K562 (cell line): ENCODE measurements around the gene CERS2. TPM values are rescaled to one million over a fixed set of nuclear protein-coding genes. Genes with fewer than 3 reads are reported as not detected.

ENCODE experiments used
- E2F3 ChIP-seq: fragments of 250-450 bp; sonication (Bioruptor Pico); IDR thresholded peaks from 2 replicates; pipeline ENCODE4 v1.4.0; 2020; ENCODE audit warnings: mild to moderate bottlenecking
- FOXJ2 ChIP-seq: fragments of 200-800 bp; sonication (Bioruptor generic); IDR thresholded peaks from 2 replicates; pipeline ENCODE4 v1.6.1; 2016; ENCODE audit warnings: missing genetic modification characterization, missing compliant biosample characterization
- GTF3C2 ChIP-seq: IDR thresholded peaks from 3 replicates; pipeline ENCODE4 v1.6.1; 2011; ENCODE audit warnings: borderline replicate concordance, mild to moderate bottlenecking, moderate library complexity; ENCODE audit not compliant: insufficient read length; ENCODE audit errors: extremely low read depth
- KDM5B ChIP-seq: fragments of 200-600 bp; sonication (generic); IDR thresholded peaks from 2 replicates; pipeline ENCODE4 v1.6.1; 2012; ENCODE audit warnings: low read depth, mild to moderate bottlenecking, moderate library complexity, low read length, control low read depth, inconsistent platforms; ENCODE audit not compliant: insufficient replicate concordance
- POLR2AphosphoS2 ChIP-seq: IDR thresholded peaks from 2 replicates; pipeline ENCODE4 v1.6.1; 2012; ENCODE audit warnings: low read length, improper control_type of control experiment
- RBFOX2 ChIP-seq: fragments of 200-400 bp; formaldehyde crosslinking; IDR thresholded peaks from 2 replicates; pipeline ENCODE4 v1.6.1; 2017; ENCODE audit warnings: low read depth, mild to moderate bottlenecking, low read length, moderate library complexity
- TCF7L2 ChIP-seq: fragments of 150-350 bp; IDR thresholded peaks from 2 replicates; pipeline ENCODE4 v1.6.1; 2016; ENCODE audit warnings: low read depth, mild to moderate bottlenecking, low read length, moderate library complexity
- ZFX ChIP-seq: sonication (generic); formaldehyde crosslinking; IDR thresholded peaks from 2 replicates; pipeline ENCODE4 v1.8.0; 2022; ENCODE audit warnings: mild to moderate bottlenecking, missing genetic modification reagents, moderate library complexity
- ZKSCAN1 ChIP-seq: fragments of 150-350 bp; IDR thresholded peaks from 2 replicates; pipeline ENCODE4 v1.6.1; 2016; ENCODE audit warnings: low read depth, low read length
- ZNF239 ChIP-seq: fragments of 250-450 bp; sonication (Bioruptor Pico); IDR thresholded peaks from 2 replicates; pipeline ENCODE4 v1.4.0; 2020; ENCODE audit warnings: mild to moderate bottlenecking
- ZNF263 ChIP-seq: sonication (generic); formaldehyde crosslinking; IDR thresholded peaks from 2 replicates; pipeline ENCODE4 v1.8.0; 2022; ENCODE audit warnings: mild to moderate bottlenecking, missing genetic modification reagents, borderline replicate concordance
- ZNF551 ChIP-seq: fragments of 250-450 bp; sonication (Bioruptor Pico); IDR thresholded peaks from 2 replicates; pipeline ENCODE4 v1.5.0; 2021; ENCODE audit warnings: mild to moderate bottlenecking, moderate library complexity
- ZNF586 ChIP-seq: fragments of 450-650 bp; formaldehyde crosslinking; conservative IDR thresholded peaks from 2 replicates; pipeline ENCODE4 v1.4.0; 2020; ENCODE audit warnings: mild to moderate bottlenecking, moderate library complexity
- ZNF76 ChIP-seq: fragments of 250-450 bp; sonication (Bioruptor Pico); IDR thresholded peaks from 2 replicates; pipeline ENCODE4 v1.4.0; 2020; ENCODE audit warnings: mild to moderate bottlenecking, moderate library complexity, borderline replicate concordance
- ZNF785 ChIP-seq: fragments of 250-450 bp; sonication (Bioruptor Pico); IDR thresholded peaks from 2 replicates; pipeline ENCODE4 v1.4.0; 2020; ENCODE audit warnings: mild to moderate bottlenecking
- polyA plus RNA-seq, 8 experiments: library from polyadenylated mRNA; depleted of rRNA in 4 of 8; stranded (reverse) in 5 of 8; unstranded in 3 of 8; fragments of >200 nt; fragmentation: Nextera tagmentation in 2 of 8; fragmentation: Illumina TruSeq in 1 of 8; extraction: Ambion mirVana in 2 of 8; extraction: Trizol in 1 of 8; gene quantifications; 2 replicates each; pipeline versions ENCODE4 v1.2.1 to v1.2.3, GENCODE V29; 2011 to 2014; ENCODE audit warnings: inconsistent platforms in 1 of 8, missing spikeins in 1 of 8
- total RNA-seq, 7 experiments: library from RNA; depleted of rRNA in 6 of 7; stranded (reverse); fragments of >200 nt in 6 of 7; fragmentation: Illumina TruSeq in 2 of 7; extraction: Trizol in 2 of 7; gene quantifications; 2 replicates each; pipeline versions ENCODE4 v1.2.1 to v1.2.3, GENCODE V29; 2011 to 2021; ENCODE audit warnings: low replicate concordance in 1 of 7
- TF ChIP-seq, protein P1 (sequence below): sonication (generic); formaldehyde crosslinking; IDR thresholded peaks from 2 replicates; pipeline ENCODE4 v1.9.0; 2022; ENCODE audit warnings: mild to moderate bottlenecking, missing genetic modification reagents
- TF ChIP-seq, protein P2 (sequence below): fragments of 450-650 bp; IDR thresholded peaks from 2 replicates; pipeline ENCODE4 v1.6.1; 2017; ENCODE audit warnings: antibody characterized with exemption, mild to moderate bottlenecking
- TF ChIP-seq, protein P3 (sequence below): sonication (generic); formaldehyde crosslinking; IDR thresholded peaks from 2 replicates; pipeline ENCODE4 v1.8.1; 2022; ENCODE audit warnings: missing genetic modification reagents

Gene CERS2
- total and polyA plus RNA-seq, 9 of the 15 experiments (the other 6 are each of a cell fraction or from before 2014, with no cell fraction given) = 23.4 to 295 (median 132) TPM

GRCh38 chr1:150976879-150977694 is 2.5 kb upstream of the CERS2 start (continued):
- no peak for TF ChIP-seq ZKSCAN1
- no peak for TF ChIP-seq POLR2AphosphoS2
- TF ChIP-seq, protein P1, sequence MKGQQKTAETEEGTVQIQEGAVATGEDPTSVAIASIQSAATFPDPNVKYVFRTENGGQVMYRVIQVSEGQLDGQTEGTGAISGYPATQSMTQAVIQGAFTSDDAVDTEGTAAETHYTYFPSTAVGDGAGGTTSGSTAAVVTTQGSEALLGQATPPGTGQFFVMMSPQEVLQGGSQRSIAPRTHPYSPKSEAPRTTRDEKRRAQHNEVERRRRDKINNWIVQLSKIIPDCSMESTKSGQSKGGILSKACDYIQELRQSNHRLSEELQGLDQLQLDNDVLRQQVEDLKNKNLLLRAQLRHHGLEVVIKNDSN (CRISPR knock-in tag) = no peak
- peak; percentile 62 for TF ChIP-seq ZFX (CRISPR knock-in tag)
- no peak for TF ChIP-seq GTF3C2
- TF ChIP-seq E2F3 (CRISPR knock-in tag) = no peak
- peak; percentile 64 for TF ChIP-seq RBFOX2
- no peak for TF ChIP-seq KDM5B
- peak; percentile 40; the same call in 1 of the 2 replicates for TF ChIP-seq FOXJ2 (tag)
- TF ChIP-seq TCF7L2 = no peak
- TF ChIP-seq, protein P2, sequence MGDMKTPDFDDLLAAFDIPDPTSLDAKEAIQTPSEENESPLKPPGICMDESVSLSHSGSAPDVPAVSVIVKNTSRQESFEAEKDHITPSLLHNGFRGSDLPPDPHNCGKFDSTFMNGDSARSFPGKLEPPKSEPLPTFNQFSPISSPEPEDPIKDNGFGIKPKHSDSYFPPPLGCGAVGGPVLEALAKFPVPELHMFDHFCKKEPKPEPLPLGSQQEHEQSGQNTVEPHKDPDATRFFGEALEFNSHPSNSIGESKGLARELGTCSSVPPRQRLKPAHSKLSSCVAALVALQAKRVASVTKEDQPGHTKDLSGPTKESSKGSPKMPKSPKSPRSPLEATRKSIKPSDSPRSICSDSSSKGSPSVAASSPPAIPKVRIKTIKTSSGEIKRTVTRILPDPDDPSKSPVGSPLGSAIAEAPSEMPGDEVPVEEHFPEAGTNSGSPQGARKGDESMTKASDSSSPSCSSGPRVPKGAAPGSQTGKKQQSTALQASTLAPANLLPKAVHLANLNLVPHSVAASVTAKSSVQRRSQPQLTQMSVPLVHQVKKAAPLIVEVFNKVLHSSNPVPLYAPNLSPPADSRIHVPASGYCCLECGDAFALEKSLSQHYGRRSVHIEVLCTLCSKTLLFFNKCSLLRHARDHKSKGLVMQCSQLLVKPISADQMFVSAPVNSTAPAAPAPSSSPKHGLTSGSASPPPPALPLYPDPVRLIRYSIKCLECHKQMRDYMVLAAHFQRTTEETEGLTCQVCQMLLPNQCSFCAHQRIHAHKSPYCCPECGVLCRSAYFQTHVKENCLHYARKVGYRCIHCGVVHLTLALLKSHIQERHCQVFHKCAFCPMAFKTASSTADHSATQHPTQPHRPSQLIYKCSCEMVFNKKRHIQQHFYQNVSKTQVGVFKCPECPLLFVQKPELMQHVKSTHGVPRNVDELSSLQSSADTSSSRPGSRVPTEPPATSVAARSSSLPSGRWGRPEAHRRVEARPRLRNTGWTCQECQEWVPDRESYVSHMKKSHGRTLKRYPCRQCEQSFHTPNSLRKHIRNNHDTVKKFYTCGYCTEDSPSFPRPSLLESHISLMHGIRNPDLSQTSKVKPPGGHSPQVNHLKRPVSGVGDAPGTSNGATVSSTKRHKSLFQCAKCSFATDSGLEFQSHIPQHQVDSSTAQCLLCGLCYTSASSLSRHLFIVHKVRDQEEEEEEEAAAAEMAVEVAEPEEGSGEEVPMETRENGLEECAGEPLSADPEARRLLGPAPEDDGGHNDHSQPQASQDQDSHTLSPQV = peak; percentile 96
- 0 out of 2 replicates have a peak, but pooled peaks have one; percentile 30 for TF ChIP-seq ZNF76
- TF ChIP-seq, protein P3, sequence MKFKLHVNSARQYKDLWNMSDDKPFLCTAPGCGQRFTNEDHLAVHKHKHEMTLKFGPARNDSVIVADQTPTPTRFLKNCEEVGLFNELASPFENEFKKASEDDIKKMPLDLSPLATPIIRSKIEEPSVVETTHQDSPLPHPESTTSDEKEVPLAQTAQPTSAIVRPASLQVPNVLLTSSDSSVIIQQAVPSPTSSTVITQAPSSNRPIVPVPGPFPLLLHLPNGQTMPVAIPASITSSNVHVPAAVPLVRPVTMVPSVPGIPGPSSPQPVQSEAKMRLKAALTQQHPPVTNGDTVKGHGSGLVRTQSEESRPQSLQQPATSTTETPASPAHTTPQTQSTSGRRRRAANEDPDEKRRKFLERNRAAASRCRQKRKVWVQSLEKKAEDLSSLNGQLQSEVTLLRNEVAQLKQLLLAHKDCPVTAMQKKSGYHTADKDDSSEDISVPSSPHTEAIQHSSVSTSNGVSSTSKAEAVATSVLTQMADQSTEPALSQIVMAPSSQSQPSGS (CRISPR knock-in tag) = no peak
- TF ChIP-seq ZNF263 (CRISPR knock-in tag) = no peak
- no peak for TF ChIP-seq ZNF586 (CRISPR knock-in tag)
- no peak; the same call in 1 of the 2 replicates for TF ChIP-seq ZNF239 (CRISPR knock-in tag)
- TF ChIP-seq ZNF551 (CRISPR knock-in tag) = no peak
- TF ChIP-seq ZNF785 (CRISPR knock-in tag) = no peak
